ENCODE measurements around the gene ZNF485.
"Not testable (repeated sequence)": the region's sequence is repeated elsewhere in the genome, so short reads cannot be mapped to it uniquely, and the experiment has no call there.

ZNF485 gene

GRCh38 chr10:43606323-43607198 lies at the start of gene ZNF485:
Gene ZNF485, plus strand, starts transcription at chr10:43606438. Its CDS starts 613 bp downstream, at chr10:43607051.
- peak; percentile 41 for DNase-seq (ENCODE audit: low read depth)

- DNase-seq (ENCODE audit: low read depth), result no peak
Observed at GRCh38 chr10:43557214-43557613, 49.0 kb upstream of the ZNF485 start.

- no peak for DNase-seq (ENCODE audit: low read depth)
Observed at GRCh38 chr10:43569681-43570080, 36.6 kb upstream of the ZNF485 start.

GRCh38 chr10:43570971-43571370 lies 35.3 kb upstream of the ZNF485 start:
- no peak for DNase-seq (ENCODE audit: low read depth)

- DNase-seq (ENCODE audit: low read depth), result no peak
Observed at GRCh38 chr10:43573250-43574000, 32.8 kb upstream of the ZNF485 start.

- DNase-seq (ENCODE audit: low read depth), result peak; percentile 70
Observed at GRCh38 chr10:43574001-43574892, 32.0 kb upstream of the ZNF485 start, which contains the start of gene ZNF239. Gene ZNF239, minus strand, starts transcription at chr10:43574616. Its CDS starts 16,537 bp downstream, at chr10:43558079.

GRCh38 chr10:43574906-43575305 lies 31.3 kb upstream of the ZNF485 start:
- no peak for DNase-seq (ENCODE audit: low read depth)

- DNase-seq (ENCODE audit: low read depth), result no peak
Observed at GRCh38 chr10:43576062-43576461, 30.2 kb upstream of the ZNF485 start.

- DNase-seq (ENCODE audit: low read depth), result no peak
Observed at GRCh38 chr10:43576580-43576979, 29.7 kb upstream of the ZNF485 start.

GRCh38 chr10:43584051-43584450 lies 22.2 kb upstream of the ZNF485 start:
- no peak for DNase-seq (ENCODE audit: low read depth)

GRCh38 chr10:43585046-43585445 lies 21.2 kb upstream of the ZNF485 start:
- DNase-seq (ENCODE audit: low read depth), result no peak

- DNase-seq (ENCODE audit: low read depth), result no peak
Observed at GRCh38 chr10:43585981-43586729, 20.1 kb upstream of the ZNF485 start.

- not testable (repeated sequence) for DNase-seq (ENCODE audit: low read depth)
Observed at GRCh38 chr10:43586730-43587115, 19.5 kb upstream of the ZNF485 start.

- no peak for DNase-seq (ENCODE audit: low read depth)
Observed at GRCh38 chr10:43591303-43591904, 14.8 kb upstream of the ZNF485 start.

GRCh38 chr10:43594944-43595589 lies 11.2 kb upstream of the ZNF485 start:
- no peak for DNase-seq (ENCODE audit: low read depth)

- DNase-seq (ENCODE audit: low read depth), result no peak
Observed at GRCh38 chr10:43595739-43596298, 10.4 kb upstream of the ZNF485 start.

GRCh38 chr10:43596546-43596945 lies 9.7 kb upstream of the ZNF485 start:
- DNase-seq (ENCODE audit: low read depth), result no peak

- no peak for DNase-seq (ENCODE audit: low read depth)
Observed at GRCh38 chr10:43598446-43598845, 7.8 kb upstream of the ZNF485 start.

GRCh38 chr10:43599333-43599732 lies 6.9 kb upstream of the ZNF485 start:
- no peak for DNase-seq (ENCODE audit: low read depth)

GRCh38 chr10:43601576-43601975 lies 4.7 kb upstream of the ZNF485 start:
- not testable (repeated sequence) for DNase-seq (ENCODE audit: low read depth)
